Gastroesophageal sphincter (tissue), 4 donors: Measurements from ENCODE around the gene MPO. TPM values are rescaled to one million over a fixed set of nuclear protein-coding genes. Genes with fewer than 3 reads are reported as not detected.
A peak's percentile ranks its signal among the peaks of the same experiment; 100 is the strongest.

ENCODE experiments used
- ATAC-seq: fragments of 150-250 bp; one replicate; pipeline ENCODE4 v1.9.1; 2016; ENCODE audit warnings: mild to moderate bottlenecking, moderate library complexity
- H3K27ac ChIP-seq, 4 donors: fragments of 200-600 bp; sonication (generic) in 3 of 4; 1 replicate in 3 of 4; 2 replicates in 1 of 4; pipeline ENCODE4 v1.5.1; 2016 to 2019
- H3K27me3 ChIP-seq: fragments of 200-600 bp; sonication (generic); one replicate; pipeline ENCODE4 v1.5.1; 2019
- H3K36me3 ChIP-seq, 2 donors: fragments of 200-600 bp; sonication (generic); one replicate each; pipeline ENCODE4 v1.5.1; 2019; ENCODE audit warnings: control low read depth in 1 of 2
- H3K4me1 ChIP-seq, 3 donors: fragments of 200-600 bp; sonication (generic); 1 replicate in 2 of 3; 2 replicates in 1 of 3; pipeline ENCODE4 v1.5.1; 2016 to 2019; ENCODE audit warnings: control low read depth in 2 of 3
- H3K4me3 ChIP-seq, 2 donors: fragments of 200-600 bp; sonication (generic); one replicate each; pipeline ENCODE4 v1.5.1; 2019; ENCODE audit warnings: mild to moderate bottlenecking in 1 of 2, moderate library complexity in 1 of 2
- H3K9me3 ChIP-seq, 3 donors: fragments of 200-600 bp; sonication (generic); one replicate each; pipeline ENCODE4 v1.5.1; 2017 to 2019; ENCODE audit warnings: control low read depth in 2 of 3
- EP300 ChIP-seq: sonication (generic); formaldehyde crosslinking; IDR thresholded peaks from one replicate; pipeline ENCODE4 v1.6.1; 2017; ENCODE audit warnings: antibody characterized with exemption, mild to moderate bottlenecking
- POLR2A ChIP-seq, 2 donors: fragments of 450-650 bp; IDR thresholded peaks; one replicate each; pipeline ENCODE4 v1.6.1; 2017; ENCODE audit warnings: antibody characterized with exemption in 2 of 2, mild to moderate bottlenecking in 2 of 2, moderate library complexity in 1 of 2
- POLR2AphosphoS5 ChIP-seq: sonication (generic); formaldehyde crosslinking; IDR thresholded peaks from one replicate; pipeline ENCODE4 v1.6.1; 2017; ENCODE audit warnings: antibody characterized with exemption
- WGBS, 2 donors: methylation state at CpG; one replicate each; pipeline ENCODE4 v1.1.5; 2018; ENCODE audit warnings: low coverage in 1 of 2; 5-methylcytosine and 5-hydroxymethylcytosine counted together
- total RNA-seq, 4 donors: library from RNA; depleted of rRNA; stranded (reverse); fragments of >200 nt; gene quantifications; one replicate each; pipeline ENCODE4 v1.1.0, GENCODE V29; 2016
- TF ChIP-seq, protein P1 (sequence below), 4 experiments: fragments of 200-600 bp in 2 of 4; fragments of 450-650 bp in 2 of 4; sonication (generic) in 1 of 4; IDR thresholded peaks; one replicate each; pipeline ENCODE4 v1.5.1; 2017 to 2019; ENCODE audit warnings: antibody characterized with exemption in 4 of 4, mild to moderate bottlenecking in 2 of 4, moderate library complexity in 2 of 4

Gene MPO
- total RNA-seq, 4 donors from 2014 or later: 1.6 TPM; not detected in 3

DNA sequence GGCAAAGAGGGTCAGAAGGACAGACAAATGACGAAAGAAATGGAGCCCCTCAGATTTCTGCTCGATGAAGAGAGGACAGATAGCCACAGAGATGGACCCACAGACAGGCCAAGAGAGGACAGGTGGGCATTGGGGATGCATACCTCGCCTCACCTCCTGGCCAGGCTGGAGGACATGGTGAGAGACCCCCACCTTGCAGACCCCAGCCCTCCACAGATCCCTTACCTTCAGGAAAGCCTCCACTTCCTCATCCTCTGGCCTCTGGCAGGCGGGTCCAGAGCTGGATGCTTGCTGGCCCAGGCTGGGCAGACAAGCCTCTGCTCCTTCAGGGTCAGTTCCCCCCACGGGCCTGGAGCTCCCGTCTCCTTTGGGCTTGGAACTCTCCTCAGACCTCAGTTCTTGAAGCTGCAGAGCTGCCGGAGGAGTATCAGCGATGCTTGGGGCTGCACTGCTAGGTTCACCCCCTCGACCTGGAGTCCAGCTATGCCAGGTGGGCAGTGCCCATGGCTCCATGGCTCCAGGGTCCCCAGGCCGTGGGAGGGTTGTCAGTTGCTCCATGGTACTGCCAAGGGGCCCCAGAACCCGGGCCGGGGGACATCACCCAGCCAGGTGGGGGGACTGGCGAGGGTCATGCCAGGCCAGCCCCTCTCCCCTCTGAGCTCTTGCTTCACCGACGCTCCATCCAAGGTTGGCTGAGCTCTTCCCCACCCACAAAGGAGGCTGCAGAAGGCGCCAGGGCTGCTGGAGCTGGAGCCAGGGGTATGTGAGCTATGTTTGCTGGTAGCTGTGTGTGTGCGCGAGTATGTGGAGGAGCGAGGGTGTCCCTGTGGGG, 46.8 kb upstream of the MPO start:
- no peak overlapping the region for H3K4me3 ChIP-seq
- no peaks in the 10 kb centered on the region for H3K27me3 ChIP-seq
- H3K4me1 ChIP-seq: peaks cover 0 to 40% (median 8%) of the 10 kb centered on the region in 3 donors
- WGBS, 2 donors: 74 to 83% methylated on average over 3 of the region's 19 CpGs
- H3K9me3 ChIP-seq: no peaks in the 10 kb centered on the region
- H3K36me3 ChIP-seq: peaks cover 0 to 6% of the 10 kb centered on the region in 2 donors
- no peak overlapping the region for H3K27ac ChIP-seq
- ATAC-seq: no peak
- no peak for TF ChIP-seq POLR2AphosphoS5
- TF ChIP-seq EP300: no peak
- TF ChIP-seq, protein P1, sequence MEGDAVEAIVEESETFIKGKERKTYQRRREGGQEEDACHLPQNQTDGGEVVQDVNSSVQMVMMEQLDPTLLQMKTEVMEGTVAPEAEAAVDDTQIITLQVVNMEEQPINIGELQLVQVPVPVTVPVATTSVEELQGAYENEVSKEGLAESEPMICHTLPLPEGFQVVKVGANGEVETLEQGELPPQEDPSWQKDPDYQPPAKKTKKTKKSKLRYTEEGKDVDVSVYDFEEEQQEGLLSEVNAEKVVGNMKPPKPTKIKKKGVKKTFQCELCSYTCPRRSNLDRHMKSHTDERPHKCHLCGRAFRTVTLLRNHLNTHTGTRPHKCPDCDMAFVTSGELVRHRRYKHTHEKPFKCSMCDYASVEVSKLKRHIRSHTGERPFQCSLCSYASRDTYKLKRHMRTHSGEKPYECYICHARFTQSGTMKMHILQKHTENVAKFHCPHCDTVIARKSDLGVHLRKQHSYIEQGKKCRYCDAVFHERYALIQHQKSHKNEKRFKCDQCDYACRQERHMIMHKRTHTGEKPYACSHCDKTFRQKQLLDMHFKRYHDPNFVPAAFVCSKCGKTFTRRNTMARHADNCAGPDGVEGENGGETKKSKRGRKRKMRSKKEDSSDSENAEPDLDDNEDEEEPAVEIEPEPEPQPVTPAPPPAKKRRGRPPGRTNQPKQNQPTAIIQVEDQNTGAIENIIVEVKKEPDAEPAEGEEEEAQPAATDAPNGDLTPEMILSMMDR (IDR thresholded peaks at IDR 0.05): no peak
- no peak for TF ChIP-seq POLR2A (IDR thresholded peaks at IDR 0.05)

DNA sequence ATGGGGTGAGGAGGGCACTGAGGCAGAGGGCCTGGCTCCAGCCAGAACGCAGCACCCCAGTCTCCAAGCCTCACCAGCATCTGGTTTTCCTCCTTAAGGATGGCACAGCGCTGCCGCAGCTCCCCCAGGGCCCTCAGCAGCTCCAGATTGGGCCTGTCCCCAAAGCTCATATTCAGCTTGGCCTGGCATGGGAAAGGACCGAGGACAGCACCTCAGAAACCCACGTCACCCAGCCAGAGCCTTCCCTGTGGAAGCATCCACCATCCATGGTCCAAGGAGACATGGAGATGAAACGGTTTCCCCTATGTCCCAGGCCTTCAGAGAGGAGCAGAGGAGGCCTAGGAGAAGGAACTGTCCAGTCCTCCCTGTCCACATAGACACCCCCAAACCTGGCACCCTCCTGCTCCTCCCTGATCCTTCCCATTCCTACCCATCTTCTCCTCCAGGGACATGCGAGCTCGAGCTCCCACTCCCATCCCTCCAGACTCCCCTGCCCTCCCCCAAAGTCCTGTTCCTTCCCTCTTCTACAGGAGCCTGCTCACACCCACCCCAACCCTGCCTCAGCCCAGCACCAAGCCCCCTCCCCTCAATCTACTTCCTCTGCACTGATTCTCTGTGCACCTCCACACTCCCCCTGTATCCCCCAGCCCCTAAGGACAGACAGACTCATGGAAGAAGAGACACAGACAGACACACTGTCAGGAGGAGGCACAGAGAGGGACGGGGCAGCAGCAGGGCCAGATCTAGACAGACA, 46.1 kb upstream of the MPO start:
- no peaks in the 10 kb centered on the region for H3K27me3 ChIP-seq
- H3K27ac ChIP-seq: no peak overlapping the region
- WGBS, 2 donors: 79 to 88% methylated on average over 2 to 7 of the region's 9 CpGs
- H3K9me3 ChIP-seq: no peaks in the 10 kb centered on the region
- peaks cover 0 to 40% (median 8%) of the 10 kb centered on the region in 3 donors for H3K4me1 ChIP-seq
- TF ChIP-seq, protein P1 (IDR thresholded peaks at IDR 0.05): no peak
- no peak for TF ChIP-seq EP300
- TF ChIP-seq POLR2A (IDR thresholded peaks at IDR 0.05): no peak
- no peak for TF ChIP-seq POLR2AphosphoS5
- peaks cover 0 to 13% of the 10 kb centered on the region in 2 donors for H3K36me3 ChIP-seq
- no peak overlapping the region for H3K4me3 ChIP-seq
- ATAC-seq: no peak

DNA sequence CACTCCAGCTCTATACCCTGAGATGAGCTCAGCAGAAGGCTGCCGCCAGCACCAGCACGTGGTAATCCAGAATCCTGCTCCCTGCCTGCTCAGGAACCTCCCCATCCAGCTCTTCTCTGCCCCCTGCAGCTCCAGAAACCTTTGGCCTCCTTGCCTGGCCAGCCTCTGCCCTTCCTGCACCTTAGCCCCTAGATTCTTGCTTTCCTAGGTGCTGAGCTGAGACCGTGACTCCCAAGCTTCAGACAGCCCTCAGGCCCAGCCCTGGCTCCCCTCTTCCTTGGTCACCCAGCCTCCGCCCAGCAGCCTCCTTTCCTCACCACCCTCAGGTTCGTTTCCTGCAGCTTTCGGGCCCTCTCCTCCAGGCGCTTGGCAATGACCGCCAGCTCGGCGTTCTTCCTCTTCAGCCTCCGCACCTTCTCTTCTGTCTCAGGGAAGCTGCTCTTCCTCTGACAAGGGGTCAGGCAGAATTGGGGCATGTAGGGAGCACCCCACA, 45.3 kb upstream of the MPO start:
- Histone ChIP-seq H3K4me1 (peaks cover 0 to 40% (median 8%) of the 10 kb centered on the region in 3 donors), H3K9me3 (no peaks in the 10 kb centered on the region), H3K36me3 (peaks cover 0 to 19% of the 10 kb centered on the region in 2 donors), H3K4me3 (no peak overlapping the region), H3K27ac (no peak overlapping the region), H3K27me3 (no peaks in the 10 kb centered on the region)
- ATAC-seq: no peak
- 64 to 71% methylated on average over 4 to 7 of the region's 11 CpGs for WGBS, 2 donors
- no peak for TF ChIP-seq POLR2A (IDR thresholded peaks at IDR 0.05)
- no peak for TF ChIP-seq EP300
- no peak for TF ChIP-seq POLR2AphosphoS5
- TF ChIP-seq, protein P1 (IDR thresholded peaks at IDR 0.05): no peak

DNA sequence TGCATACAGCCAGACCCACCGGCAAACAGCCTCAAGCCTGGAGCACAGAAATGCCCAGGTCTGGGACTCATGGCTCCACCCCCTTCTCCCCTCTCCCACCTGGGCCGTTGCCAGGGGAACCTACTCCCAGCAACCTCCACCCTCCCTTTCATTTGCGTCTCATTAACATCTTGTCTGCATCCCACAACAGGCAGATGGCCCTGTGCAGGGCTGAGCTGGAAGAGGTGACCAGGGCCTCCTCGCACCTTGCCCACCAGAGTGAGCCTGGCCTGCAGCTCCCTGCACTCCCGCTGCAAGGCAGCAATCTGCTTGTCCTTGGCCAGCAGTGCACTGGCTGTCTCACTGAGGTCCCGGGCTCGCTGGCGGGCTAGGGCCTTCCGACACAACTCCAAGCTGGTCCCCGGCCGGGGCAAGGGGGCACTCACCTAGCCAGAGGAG, 44.6 kb upstream of the MPO start:
- no peak overlapping the region for H3K27ac ChIP-seq
- TF ChIP-seq, protein P1 (IDR thresholded peaks at IDR 0.05): no peak
- no peak for TF ChIP-seq EP300
- no peak for TF ChIP-seq POLR2AphosphoS5
- H3K36me3 ChIP-seq: peaks cover 0 to 22% of the 10 kb centered on the region in 2 donors
- H3K9me3 ChIP-seq: no peaks in the 10 kb centered on the region
- no peak for ATAC-seq
- 17 to 20% methylated on average over 1 to 2 of the region's 11 CpGs for WGBS, 2 donors
- no peaks in the 10 kb centered on the region for H3K27me3 ChIP-seq
- H3K4me3 ChIP-seq: peak overlapping the region in 1 of 2 donors; percentile 83
- H3K4me1 ChIP-seq: peaks cover 0 to 40% (median 8%) of the 10 kb centered on the region in 3 donors
